ENCODE results near the gene TESMIN. TPM values are rescaled to one million over a fixed set of nuclear protein-coding genes. Genes with fewer than 3 reads are reported as not detected.

The TESMIN gene
- total RNA-seq, 1 donor from 2014 or later: 1.2 TPM

DNA sequence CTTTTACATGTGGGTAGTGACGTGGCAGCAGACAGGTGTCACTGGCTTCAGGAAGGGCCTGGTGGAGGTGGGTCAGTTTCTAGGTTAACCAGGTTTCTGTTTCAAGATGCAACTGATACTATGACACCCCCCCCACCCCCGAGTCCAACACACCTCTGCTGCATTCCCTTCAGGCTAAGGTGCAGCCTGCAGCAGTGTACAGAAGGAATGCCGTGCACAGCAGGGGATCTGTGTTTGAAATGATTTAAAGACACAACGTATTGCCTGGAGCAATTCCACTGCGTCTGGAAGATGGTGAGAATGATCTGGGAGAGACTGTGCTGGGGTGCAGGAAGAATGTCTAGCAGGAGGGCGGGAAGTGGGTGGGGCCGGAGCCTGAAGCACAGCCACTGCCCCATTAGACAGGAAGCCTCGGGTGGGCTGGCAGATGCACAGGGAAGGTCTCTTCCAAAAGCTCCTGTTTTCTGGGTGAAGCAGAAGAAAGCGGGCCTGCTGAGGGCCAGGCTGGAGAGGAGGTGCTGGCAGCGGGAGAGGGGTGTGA is 11.9 kb upstream of the TESMIN start:
- FAIRE-seq (no peak), DNase-seq (ENCODE audit: low spot score in 2 of 2) (no peak)

DNA sequence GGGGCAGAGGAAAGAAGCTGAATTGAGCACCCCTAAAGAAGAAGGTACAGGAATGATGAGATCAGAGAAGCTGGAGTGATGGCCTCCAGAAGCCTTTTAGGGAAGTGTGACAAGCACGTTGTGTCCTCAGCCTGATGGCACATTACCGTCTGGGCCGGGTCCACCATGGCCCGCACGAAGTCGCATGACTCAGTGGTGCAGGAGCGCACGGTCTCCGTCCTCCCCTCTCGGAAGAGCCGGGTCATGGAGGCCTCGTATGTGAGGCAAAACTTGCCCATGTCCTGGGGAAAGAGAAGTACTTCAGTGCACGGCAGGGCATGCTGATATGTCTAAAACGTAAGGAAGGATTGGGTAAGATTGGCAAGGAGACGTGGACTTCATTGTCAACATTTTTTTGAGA is 11.2 kb upstream of the TESMIN start:
- no peak for FAIRE-seq
- DNase-seq (ENCODE audit: low spot score in 2 of 2): no peak

DNA sequence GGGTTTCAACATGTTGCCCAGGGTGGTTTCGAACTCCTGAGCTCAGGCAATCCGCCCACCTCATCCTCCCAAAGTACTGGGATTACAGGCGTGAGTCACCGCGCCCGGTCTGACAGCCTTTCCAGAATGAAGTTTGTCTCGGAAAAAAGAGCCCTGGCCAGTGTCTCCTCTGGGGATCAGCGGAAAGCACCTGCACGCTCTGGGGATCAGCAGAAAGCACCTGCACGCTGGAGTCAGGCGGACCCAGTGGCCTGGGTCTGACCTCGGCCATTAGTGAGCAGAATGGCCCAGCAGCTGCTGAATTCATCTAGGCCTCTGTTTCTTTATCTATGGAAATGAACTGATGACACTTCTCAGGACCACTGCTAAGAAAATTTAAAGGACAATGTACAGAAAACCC is 10.5 kb upstream of the TESMIN start:
- FAIRE-seq (no peak), DNase-seq (ENCODE audit: low spot score in 2 of 2) (no peak)

DNA sequence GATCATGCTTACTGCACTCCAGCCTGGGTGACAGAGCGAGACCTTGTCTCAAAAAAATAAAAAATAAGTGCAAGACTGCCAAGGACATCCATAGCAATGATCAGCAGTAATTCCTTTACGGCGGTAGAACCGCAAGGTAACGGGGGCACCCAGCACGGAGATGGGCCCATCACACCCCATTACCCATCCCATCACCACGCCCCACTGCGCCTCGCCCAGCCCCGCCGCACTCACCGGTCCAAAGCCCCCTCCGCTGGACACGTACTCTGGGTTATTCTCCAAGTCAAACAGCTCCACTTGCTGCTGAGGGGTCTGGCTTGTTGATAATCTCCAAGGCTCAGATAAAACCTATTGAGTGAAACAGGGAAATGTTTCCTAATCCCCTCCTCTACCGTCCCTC is 8.7 kb upstream of the TESMIN start:
- DNase-seq (ENCODE audit: low spot score in 2 of 2) (no peak), FAIRE-seq (no peak)

DNA sequence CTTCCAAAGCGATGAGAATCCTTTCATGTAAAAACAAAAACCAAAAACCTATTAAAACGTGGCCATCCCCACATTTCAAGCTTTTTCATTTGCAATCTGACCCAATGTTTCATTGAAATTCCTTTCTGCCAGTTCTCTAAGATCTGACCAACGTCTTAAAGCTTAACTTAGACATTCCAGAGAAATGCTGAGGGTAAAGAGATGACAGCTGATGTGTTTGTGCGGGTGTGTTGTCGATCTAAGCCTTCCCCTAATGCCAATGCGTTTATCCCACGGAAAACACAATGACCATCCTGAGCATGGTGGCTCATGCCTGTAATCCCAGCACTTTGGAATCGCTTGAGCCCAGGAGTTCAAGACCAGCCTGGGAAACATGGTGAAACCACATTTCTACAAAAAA is 6.4 kb upstream of the TESMIN start:
- DNase-seq (ENCODE audit: low spot score in 2 of 2) (no peak), FAIRE-seq (no peak)

DNA sequence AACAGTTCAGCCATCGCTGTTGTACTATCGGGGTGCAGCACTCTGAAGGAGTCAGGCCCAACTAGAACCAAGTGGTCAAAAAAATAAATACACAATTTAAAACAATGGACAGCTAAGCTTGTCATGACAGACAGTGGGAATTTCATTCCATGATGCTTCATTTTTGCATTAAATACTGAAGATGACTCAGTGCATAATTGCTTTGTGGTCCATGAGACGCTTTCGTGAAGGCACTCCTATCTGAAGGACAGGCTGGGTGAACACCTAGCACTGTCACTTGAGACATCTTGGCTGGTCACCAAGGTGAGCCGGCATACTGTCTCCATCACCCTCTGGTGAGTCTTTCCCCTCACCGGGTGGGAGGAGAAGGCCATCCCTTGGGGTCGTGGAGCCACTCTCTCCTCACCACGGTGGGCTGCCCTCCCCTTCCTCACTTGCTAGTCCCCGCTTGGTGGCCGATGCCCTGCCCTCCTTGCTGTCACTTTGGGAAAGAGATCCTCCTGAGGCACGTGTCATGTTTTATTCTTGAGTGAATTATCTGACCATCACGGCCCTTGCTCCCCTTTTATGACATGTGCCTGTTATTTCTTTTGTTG is 4.9 kb upstream of the TESMIN start:
- FAIRE-seq (no peak), DNase-seq (ENCODE audit: low spot score in 2 of 2) (no peak)

DNA sequence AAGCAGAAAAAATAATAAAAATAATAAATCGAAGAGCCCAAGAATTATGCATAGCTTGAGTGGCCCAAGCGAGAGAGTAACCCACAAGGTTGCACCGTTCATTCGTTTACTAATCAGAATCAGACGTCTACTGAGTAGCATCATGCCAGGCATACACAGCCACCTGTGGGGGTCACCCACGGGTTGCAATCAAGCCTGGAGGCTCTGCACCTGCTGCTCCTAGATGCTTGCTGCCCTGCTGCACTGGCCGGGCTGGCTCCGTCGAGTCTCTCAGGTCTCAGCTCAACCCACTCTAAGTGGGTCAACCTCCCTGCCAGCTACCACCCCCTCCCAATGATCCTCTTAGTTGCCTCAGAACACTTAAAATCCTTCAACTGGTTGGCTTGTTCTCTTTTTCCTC is 2.0 kb upstream of the TESMIN start:
- FAIRE-seq (no peak), DNase-seq (ENCODE audit: low spot score in 2 of 2) (no peak)

DNA sequence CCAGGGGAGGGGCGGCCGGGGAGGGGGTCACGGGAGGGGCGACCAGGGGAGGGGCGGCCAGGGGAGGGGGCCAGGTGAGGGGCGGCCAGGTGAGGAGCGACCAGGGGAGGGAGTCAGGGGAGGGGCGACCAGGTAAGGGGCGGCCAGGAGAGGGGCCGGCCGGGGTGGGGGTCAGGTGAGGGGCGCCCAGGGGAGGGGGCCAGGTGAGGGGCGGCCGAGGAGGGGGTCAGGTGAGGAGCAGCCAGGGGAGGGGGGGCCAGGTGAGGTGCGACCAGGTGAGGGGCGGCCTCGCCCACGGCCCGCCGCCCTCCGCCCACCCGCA is 355 bp downstream of the TESMIN start:
- DNase-seq (ENCODE audit: low spot score in 2 of 2) (no peak), FAIRE-seq (no peak)

DNA sequence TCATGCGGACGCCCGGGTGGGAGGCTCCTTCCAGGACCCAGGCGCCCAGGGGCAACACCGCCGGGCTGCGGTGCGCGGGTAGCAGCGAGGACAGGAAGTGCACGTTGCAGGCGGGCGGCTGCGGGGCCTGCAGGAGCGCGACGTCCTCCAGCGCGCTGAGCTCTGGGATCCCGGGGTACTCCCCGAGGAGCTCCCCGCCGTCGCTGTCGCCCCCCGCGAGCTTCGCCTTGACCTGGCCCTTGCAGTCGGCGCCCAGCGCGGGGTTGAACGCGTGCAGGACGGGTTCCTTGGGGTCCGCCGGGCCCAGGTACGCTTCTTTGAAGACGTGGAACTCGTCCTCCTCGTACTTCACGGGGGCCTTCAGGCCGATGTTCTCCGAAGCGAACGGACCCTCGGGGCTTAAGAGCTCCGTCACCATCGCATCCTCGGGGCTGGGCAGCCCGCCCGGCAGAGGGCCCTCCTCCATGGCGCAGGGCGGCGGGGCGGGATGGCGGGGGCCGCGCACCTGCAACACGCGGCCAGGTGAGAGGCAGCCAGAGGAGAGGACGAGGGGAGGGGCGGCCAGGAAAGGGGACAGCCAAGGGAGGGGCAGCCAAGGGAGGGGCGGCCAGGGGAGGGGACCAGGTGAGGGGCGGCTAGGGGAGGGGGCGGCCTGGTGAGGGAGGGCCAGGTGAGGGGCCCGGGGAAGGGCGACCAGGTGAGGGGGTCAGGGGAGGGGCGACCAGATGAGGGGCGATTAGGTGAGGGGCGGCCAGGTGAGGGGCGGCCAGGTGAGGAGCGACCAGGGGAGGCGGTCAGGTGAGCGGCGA is 921 bp downstream of the TESMIN start:
- FAIRE-seq: no peak
- no peak for DNase-seq (ENCODE audit: low spot score in 2 of 2)

DNA sequence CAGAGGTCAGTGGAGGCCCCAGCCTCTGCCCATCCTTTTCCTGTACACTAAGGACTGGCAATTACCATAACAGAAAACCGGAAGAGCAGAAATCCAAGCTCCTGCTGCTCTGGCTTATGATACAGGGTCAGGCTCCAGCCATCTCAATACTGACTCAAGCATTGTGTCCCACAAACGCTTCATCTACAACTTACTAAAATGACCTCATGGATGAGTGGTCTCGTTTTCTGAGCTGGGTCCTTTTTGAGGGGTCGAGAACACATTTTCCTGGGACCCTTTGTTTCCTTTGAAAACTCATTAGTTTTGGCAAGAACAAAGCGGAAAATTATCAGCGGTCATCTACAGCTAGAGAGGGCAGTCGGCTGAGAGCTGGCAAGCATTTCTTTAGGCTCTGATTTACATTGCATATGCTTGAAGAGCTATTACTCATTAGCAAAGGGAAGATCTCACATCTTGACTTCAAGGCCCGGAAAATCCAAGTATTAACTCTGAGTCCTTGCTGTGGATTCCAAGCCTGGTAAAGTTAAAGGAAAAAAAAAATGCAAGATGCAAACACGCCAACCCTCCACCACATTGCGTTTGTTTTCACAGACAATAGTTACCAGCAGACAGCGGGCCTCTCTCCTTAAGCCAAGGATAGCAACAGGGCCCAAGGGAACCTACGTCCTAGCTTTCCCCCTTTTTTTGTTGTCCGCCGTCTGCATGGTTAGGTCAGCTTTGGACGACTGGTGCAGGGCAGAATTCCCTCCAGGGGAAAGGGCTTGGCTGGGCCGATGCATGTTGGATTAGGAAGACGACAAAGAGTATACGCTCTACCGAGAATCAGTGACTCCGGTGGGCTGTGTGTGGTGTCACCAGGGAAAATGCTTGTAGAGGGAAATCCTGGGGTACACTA is 1.8 kb downstream of the TESMIN start:
- DNase-seq (ENCODE audit: low spot score in 2 of 2): no peak
- no peak for FAIRE-seq

DNA sequence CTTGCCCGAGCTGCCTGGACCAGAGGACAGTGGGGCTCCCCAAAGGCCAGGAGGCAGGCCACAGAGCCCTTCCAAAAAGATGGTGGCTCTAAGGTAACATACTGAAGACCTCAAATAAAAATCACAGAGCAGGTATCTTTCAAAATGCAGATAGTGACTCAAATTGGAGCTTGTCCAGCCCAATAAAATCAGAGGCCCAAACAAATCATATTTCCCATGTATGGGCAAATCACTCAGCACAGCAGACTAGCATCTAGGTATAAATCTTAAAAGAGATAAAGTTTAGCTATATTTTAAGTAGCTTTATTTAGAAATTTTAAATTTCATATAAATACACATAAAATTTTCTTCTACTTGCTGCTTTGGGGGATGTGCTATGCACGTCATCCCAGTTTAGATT is 3.3 kb downstream of the TESMIN start:
- no peak for FAIRE-seq

DNA sequence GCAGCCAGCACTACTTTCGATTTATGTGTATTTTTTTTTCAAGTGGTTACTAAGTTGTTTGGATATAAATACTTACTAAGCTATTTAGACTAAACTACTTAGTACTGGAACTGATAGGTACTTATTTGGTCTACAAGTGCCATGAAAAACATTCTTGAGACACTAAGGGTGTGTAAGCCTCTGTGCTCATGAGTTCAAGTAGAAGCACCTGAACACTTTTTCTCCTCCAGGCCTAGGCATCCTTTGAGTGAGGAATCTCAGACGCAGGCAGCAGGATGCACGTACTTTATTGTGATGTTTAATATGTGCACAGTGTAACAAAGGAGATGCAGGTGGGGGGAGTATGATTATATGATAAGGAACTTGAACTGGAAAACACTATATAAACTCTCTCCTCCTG is 7.8 kb downstream of the TESMIN start:
- FAIRE-seq: no peak
- no peak for DNase-seq (ENCODE audit: low spot score in 2 of 2)

More for the DNA sequence above, 3.3 kb downstream of the TESMIN start:
- no peak for DNase-seq (ENCODE audit: low spot score in 2 of 2)

DNA sequence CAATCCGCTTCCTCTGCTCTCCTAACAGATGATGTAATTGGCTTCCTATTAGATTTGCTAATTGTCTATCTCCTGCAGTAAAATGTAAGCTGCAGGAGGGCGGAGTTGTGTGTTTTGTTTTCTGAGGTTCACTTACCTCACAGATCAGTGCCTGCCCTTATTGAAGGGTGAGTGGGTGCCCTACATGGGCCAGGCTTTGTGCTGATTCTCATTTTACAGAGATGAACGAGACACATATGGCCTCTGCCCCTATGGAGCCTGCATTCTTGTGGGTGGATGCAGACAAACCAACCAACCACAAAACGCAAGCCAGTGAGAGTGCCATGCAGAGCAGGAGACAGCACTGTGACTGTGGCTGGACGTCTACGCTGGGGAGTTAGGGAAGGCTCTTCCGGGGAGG is 9.9 kb downstream of the TESMIN start:
- DNase-seq (ENCODE audit: low spot score in 2 of 2) (no peak), FAIRE-seq (no peak)

DNA sequence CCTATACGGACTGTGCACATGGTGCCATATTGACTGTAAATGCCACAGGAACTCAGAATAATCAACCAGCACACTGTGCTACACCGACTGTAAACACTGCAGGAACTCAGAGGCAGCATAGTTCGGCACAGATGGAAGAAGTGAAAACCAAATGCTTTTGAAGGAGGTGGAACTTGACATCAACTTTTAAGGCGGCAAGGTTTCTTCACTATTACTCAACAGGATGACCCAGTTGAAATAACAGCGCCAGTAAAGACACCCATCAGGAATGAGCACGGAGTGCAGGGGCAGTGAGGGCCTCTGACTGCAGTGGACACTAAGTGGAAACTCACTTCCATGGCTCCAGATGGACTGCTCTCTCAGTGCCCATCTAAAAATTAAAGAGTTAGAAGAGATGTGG is 15.7 kb downstream of the TESMIN start:
- FAIRE-seq: no peak
- DNase-seq (ENCODE audit: low spot score in 2 of 2): no peak

DNA sequence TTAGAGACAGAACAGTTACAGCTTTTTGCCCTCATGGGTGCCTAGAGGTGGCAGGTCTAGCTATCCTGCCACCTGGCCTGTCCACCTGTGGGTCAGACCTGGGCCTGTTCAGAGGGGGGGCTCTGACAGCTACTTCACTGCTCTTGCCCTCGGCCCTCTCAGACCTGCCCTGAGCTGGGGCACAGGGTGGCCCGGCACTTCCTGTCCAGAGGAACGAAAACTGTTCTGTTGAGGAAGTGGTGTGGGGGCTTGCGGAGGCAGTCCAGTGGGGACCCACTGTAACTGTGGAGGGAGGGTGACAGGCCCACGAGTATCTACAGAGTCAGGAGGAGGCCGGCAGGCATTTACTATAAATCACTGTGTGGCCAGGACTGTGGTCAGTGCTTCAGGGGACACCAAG is 16.2 kb downstream of the TESMIN start:
- DNase-seq (ENCODE audit: low spot score in 2 of 2): no peak
- no peak for FAIRE-seq

DNA sequence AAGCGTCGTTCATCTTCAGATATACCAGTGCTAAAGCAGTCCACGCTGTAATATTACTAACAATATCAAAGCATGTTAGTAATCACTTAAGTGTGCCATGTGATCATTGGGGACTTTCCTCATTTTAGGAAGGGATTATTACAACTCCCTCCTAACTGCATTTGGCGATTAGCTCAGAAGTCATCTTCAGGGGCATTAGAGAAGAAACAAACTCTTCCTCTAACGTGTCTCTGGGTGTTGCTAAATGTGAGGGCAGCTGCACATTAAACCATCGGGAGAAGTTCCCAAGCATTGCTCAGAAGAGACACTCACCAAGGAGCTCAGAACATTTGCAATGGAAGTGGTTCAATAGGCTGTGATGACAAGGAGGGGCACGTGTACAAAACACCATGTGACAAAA is 17.2 kb downstream of the TESMIN start:
- FAIRE-seq (no peak), DNase-seq (ENCODE audit: low spot score in 2 of 2) (no peak)

DNA sequence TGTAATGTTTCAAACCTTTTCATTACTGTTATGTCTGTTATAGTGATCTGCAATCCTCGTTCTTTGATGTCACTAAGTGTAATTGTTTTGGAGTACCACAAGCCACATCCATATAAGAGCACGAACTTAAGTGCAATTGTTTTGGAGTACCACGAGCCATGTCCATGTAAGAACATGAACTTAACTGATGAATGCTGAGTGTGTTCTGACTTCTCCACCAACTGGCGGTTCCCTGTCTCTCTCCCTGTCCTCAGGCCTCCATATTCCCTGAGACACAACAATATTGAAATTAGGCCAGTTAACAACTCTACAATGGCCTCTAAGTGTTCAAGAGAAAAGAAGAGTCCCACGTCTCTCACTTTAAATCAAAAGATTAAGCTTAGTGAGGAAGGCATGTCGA is 23.5 kb downstream of the TESMIN start:
- no peak for DNase-seq (ENCODE audit: low spot score in 2 of 2)
- no peak for FAIRE-seq

DNA sequence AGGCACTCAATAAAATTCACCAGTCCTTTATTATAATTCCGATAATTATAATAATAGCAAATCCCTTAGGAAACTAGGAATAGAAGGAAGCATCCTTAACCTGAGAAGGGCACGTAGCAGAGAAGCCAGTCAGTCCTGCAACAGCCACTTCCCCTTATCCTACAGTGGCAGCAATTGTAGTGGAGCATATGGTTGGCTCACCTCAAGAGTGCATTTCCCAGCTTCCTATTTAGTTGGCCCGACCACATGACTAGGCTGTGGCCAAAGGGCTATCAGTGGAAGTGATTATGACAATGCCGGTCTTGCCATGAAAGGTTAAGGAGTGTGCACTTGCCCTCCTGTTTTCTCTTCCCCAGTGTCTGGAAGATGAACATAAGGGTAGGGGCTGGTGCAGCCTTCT is 27.0 kb downstream of the TESMIN start:
- DNase-seq (ENCODE audit: low spot score in 2 of 2) (no peak), FAIRE-seq (no peak)

DNA sequence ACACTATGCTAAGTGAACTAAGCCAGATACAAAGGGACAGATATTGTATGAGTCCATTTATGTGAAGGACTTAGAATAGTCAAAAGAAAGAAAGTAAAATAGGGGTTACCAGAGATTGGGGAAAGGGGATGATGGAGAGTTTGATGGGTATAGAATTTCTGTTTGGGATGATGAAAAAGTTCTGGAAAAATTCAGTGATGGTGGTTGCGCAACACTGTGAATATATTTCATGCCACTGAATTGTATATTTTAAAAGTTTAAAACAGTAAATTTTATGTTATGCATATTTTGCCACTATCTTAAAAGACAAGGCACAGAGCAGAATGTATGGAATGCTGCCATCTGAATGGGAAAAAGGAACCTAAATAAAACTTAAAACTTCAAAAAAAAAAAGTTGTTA is 29.2 kb downstream of the TESMIN start:
- FAIRE-seq: no peak
- DNase-seq (ENCODE audit: low spot score in 2 of 2): no peak

DNA sequence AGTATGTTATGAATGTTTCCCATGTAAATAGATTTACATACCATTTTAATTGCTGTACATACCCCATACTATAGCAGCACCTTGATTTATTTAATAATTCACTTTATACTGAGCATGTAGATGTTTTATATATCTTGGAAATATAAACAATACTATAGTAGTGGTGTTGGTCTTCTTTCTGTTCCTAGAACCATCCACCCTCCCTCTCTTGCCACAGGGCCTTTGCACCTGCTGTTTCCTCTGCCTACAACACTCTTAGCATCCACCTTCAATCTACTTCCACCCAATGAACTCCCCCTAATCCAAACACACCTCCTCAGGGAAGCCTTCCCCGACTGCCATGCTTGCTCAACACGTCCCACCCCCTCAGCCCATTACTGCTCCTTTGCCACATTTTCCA is 30.2 kb downstream of the TESMIN start:
- FAIRE-seq (no peak), DNase-seq (ENCODE audit: low spot score in 2 of 2) (no peak)

DNA sequence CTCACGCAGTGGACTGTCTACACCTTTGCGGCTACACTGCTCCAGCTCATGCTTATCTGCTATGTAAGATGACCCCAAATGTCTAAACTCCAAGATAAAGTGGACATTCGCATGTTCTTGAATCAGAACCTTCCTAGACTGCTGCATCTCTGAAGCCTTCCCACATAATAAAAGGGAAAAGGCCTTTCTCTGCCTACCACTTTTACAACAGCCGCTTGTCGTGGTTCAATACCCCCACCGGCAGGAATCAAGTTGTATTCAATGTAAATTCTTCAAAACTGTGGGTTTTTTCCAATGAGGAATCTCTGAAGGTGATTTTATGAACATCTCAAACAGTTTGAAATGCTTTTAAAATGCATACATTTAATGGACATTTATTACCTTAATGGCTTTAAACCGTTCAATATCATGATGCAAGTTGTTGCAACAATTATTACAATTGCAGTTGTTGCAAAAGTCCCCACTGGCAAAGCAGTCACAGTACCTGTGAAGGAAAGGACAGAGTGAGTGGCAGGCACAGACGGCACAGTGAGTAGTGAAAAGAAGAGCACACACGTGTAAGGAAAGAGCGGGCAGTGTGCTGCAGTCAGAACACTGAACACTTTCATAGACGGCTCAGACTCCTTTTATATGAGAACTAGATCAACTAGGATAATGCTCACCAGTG is 35.7 kb downstream of the TESMIN start:
- no peak for DNase-seq (ENCODE audit: low spot score in 2 of 2)
- no peak for FAIRE-seq

Data from frontal cortex (tissue), 4 donors.